GM21825 (cell line): ENCODE data around the gene TMX1.

ENCODE experiments used
- ATAC-seq: cut with Tn5 transposase; IDR thresholded peaks from one replicate; pipeline ENCODE4 v1.9.1; 2021; ENCODE audit warnings: mild to moderate bottlenecking, moderate library complexity; ENCODE audit not compliant: unreplicated experiment

Gene TMX1

DNA sequence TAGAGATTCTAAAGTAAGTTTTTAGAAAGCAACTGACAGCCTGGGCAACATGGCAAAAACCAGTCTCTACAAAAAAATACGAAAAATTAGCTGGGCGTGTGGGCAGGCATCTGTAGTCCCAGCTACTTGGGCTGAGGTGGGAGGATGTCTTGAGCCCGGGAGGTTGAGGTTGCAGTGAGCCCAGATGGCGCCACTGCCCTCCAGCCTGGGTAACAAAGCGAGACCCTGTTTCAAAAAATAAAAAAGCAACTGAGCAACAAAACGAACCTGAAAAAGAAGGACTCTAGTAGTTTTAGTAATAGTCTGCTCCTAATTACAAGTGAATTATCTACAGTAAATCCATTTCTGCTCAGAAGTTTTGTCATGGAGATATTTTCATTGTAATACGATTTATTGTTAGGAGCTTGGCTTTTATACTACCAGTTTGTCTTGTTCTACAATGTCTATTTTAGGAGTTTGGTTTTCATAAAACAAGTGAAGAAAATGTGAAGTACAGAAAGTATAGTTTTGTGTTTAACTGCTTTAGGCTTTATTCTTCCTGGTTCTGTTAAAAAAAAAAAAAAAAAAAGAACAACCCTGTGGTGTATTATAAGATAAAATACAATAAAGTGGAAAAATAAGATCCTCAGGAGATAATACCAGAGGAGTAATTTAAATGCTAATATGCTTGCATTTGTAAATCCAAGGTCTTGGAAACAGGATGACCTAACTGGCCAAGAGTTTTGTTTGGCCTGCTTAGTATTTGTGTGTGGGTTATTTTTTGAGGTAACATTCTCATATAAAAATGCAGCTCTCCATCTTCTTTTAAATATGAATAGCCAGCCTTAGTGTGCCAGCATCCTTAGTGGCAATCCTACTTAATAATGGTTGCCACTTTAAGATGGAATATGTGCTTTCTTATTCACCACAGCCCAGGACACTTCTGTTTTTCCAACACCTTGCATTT lies 2.8 kb downstream of the TMX1 start:
- ATAC-seq, result no peak

DNA sequence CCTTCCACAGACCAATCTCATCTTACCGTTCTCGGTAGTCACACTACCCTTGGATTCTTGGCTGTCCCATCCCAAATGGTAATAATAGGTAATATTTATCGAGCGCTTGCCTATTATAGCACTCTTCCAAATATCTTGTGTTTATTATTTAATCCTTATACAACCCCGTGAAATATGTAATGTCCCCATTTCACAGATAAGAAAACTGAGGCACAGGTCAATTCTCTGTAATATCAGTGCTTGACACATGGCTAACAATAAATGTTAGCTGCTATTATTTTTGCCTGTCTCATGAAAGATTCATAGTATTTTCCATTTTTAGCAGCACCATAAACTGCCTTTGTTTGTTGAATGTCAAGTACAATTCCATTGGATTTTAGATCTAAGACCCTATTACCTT lies 4.5 kb downstream of the TMX1 start:
- ATAC-seq, result no peak

DNA sequence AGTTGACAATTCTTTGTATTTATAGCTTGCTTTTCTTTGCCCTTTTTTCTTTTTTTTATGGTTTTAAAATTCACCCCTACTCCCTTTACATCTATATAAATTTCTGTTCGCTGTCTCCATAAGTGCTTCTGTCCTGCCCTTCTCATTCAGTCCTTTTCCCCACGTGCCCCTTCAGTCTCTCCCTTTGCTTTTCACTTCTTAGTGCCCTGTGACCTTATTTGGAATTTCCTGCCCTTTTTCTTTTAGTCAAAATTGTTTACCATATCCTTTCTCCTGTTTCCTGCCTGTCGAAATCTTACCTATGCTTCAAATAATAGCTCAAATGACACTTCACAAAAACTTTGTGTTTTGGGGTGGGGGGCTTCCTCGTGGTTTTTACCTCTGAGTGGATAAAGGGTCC lies 6.0 kb downstream of the TMX1 start:
- ATAC-seq, result no peak

DNA sequence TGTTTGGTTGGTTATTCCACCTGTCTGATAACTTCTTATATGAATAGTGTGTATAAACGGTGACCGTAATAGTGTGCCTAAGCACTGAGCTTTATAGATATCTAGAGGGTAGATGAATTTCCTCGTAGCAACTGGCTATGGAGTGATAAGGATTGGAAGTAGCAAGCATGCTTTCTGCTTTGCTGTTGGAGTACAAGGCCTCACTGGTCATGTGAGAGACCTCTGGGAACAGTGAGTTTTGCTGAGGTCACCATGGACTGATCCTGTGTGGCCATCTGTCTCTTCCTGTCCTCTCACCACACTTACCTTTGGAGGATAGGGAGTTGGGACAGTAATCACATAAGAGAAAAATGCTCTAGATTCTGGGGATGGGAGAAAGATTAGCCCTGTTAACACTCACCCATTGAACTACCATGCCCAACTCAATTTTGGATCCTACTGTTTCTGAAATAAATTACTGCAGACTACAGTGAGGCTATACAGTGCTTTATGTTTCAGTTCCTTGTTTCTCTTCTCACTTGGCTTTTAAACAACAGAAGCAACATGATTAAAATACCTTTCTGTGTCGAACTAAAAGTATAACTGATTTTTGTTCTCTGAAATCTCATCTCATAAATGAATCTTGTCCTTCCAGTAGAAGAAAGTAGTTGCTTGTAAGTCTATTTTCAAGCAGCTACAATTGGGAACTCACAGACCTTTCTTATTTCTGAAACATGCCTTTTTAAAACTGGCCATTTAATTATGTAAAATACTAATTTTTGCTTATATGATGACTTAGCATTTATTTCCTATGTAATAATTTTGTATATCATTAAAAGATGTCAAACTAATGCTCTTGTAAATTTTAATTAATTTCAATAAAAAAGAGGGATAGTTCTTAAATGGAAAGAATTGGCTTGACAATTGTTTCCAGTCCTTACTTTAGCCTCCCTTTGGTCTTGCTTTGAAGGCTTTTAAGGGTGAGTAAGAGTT lies 8.3 kb downstream of the TMX1 start:
- ATAC-seq, result peak; percentile 84

DNA sequence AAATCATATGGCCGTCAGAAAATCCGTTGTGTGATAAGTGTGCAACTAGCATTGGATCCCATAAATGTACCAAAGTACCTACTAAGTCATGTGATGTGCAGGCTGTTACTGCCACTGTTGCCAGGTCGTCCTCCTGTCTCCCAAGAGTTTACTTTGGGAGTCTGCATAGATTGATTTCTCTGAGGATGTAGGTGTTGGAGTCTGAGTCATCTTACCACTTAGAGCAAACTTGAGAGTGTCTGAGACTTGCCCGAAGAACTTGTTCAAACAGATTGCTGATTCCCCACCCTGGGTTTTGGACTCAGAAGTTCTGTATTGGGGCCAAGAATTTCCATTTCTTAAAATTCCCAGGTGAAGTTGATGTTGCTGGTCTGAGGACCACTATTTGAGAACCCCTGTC lies 11.4 kb downstream of the TMX1 start:
- ATAC-seq, result no peak

DNA sequence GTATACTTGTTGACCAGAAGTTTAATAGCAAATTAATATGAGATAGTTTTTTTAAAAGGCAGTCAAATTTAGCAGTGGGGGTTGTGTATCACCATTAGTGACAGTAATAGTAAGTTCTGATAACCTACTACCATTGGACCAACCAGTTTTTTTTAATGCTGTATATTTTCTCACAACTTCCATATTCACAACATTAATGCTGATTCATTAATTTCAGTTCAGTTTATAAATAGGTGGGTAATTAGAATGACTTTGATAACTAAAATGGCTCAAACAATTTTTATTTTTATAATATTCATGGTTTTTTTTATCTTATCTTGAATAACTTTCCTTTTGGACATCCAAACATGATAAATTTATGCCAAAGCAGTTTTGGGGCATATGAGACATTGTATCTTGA lies 13.8 kb downstream of the TMX1 start:
- ATAC-seq, result no peak

DNA sequence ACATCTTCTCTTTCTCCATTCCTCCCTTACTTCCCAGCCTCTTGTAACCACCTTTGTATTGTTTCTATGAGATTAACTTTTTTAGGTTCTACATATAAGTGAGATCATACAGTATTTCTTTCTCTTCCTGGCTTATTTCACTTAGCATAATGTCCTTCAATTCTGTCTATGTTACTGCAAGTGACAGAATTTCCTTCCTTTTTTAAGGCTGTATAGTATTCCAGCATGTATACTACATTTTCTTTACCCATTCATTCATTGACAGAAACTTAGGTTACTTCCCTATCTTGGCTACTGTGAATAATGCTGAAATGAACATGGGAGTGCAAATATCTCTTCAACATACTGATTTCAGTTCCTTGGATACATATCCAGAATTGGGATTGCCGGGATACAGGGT lies 18.2 kb downstream of the TMX1 start:
- ATAC-seq, result no peak

DNA sequence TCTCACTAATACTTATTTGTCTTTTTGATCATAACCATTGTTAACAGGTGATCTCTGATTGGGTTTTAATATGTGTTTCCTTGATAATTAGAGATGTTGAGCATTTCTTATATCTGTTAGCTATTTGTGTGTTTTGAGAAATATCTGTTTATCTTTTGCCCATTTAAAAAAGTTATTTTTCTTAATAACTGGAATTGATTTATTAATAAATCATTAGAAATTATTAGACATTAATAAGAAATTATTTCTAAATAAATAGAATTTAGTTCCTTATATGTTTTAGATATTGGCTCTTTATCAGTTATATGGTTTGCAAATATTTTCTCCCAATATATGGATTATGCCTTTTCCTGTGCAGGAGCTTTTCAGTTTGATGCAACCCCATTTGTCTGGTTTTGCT lies 18.7 kb downstream of the TMX1 start:
- no peak for ATAC-seq

DNA sequence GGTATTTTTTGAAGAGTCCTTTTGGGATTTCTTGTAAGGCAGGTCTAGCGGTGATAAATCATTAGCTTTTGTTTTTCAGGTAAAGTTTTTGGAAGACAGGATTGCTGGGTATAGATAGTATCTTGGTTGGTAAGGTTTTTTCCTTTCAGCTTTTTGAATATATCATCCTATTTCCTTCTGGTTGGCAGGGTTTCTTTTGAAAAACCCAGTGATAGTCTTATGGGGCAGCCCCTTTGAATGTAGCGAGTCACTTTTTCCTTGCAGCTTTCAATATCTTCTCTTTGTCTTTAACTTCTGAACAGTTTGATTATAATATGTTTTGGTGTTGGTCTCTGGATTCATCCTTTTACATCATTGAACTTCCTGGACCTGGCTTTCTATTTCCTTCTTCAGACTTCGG lies 20.2 kb downstream of the TMX1 start:
- no peak for ATAC-seq

DNA sequence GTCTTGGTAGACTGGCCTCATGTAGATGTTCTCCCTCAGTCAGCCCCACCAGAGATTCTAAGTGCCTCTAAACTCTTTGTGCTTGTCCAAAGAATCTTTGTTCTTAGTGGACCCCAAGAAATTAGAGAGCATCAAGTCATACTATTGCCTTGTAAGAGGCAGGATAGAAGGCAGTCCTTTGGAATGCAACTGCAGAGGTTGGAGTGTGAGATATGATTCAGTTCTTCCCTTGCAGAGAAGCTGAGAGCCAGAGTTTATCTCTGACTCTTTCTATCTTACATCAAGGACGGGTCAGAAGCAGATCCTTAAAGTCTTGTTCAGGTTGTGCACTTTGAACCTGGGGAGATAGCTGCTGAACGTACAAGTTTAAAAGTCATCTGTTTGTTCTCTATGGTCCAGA lies 21.1 kb downstream of the TMX1 start:
- no peak for ATAC-seq

DNA sequence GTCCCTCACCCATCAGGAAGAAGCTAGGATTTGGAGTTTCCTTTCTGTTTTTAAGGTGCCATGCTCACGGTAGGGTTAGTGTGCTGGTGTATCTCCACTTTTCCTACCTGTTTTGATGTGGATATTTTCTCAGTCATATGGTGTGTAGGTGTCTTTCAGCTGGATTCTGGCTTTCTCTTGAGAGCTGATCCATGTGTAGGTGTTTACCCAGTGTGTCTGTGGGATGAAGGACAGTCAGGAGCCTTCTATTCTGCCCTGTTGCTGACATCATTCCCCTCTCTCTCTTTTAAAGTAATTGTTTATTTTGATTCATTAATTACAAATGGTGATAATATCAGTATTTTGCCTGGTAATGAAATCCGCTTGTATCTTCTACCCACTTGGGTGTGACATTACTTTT lies 22.8 kb downstream of the TMX1 start:
- no peak for ATAC-seq

DNA sequence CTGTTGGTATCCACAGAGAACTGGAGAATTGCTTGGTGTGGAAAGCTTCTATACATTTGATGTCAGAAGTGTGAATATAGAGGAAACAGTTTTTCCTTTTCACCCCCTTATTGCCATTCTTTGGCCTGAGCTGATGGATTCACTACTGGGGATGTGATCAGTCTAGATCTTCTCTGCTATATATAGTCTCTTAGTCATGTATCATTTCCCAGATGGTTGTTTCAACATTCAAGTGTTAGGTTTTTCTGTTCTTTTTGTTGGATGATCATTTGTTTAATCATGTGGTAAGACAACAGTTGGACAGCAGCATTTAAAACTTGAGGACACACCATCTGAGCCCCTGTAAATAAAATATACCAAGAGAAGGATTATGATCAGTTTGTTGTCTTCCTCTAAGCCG lies 29.6 kb downstream of the TMX1 start:
- no peak for ATAC-seq

DNA sequence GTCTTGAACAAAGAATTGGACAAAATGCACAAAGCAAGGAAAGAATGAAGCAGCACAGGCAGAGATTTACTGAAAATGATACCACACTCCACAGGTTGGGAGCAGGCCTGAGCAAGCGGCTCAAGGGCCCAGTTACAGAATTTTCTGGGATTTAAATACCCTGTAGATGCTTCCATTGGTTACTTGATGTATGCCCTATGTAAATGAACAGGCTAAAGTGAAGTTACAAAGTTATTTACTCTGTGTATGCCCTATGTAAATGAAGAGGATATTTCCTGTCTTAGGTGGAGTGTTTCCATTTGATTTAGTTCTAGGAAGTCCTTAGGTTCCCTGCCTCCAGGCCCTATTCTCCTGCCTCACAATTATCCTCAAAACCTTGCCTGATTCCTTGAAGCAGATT lies 36.6 kb downstream of the TMX1 start:
- no peak for ATAC-seq

DNA sequence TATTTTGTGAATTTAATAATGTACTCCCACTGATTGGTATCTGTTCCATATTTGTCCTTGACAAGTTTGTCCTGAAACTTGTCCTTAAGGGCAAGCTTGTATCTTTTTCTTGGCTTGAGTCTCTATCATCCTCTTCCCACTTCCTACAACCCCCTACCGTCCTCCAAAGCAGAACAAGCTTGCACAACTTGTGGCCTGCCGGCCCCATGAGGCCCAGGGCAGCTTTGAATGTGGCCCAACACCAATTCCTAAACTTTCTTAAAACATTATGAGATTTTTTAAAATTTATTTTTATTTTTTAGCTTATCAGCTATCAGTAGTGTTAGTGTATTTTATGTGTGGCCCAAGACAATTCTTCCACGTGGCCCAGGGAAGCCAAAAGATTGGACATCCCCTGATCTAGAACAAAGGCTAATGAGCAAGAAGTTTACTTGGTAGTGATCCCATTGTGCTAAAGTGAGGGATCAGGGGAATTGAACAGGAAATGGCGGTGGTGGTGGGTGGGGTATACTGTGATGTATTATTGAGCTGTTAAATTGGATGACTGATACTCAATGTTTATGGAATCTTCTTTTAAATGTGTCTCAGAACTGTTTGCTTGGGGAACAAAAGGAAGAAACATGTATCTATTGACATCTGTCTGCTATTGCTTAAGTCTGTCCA lies 37.8 kb downstream of the TMX1 start:
- no peak for ATAC-seq

DNA sequence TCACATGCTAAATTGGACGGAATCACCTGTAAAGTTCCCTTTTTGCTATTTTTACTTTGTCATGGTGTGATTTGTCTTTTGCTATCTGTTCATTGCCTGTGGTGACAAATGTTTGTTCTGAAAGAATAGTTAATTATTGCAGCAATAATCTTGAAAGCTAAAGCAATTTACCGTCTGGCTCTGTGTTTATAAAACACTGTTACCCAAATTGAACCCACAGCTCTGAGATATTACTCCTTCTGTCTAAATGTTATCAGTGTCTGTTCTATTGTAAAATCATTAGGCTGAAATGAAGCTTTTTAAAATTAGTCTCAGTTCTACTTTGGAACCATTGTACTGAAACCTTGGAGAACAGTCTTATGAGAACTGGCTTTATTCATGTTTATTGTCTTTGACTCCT lies 42.5 kb downstream of the TMX1 start:
- ATAC-seq, result no peak

DNA sequence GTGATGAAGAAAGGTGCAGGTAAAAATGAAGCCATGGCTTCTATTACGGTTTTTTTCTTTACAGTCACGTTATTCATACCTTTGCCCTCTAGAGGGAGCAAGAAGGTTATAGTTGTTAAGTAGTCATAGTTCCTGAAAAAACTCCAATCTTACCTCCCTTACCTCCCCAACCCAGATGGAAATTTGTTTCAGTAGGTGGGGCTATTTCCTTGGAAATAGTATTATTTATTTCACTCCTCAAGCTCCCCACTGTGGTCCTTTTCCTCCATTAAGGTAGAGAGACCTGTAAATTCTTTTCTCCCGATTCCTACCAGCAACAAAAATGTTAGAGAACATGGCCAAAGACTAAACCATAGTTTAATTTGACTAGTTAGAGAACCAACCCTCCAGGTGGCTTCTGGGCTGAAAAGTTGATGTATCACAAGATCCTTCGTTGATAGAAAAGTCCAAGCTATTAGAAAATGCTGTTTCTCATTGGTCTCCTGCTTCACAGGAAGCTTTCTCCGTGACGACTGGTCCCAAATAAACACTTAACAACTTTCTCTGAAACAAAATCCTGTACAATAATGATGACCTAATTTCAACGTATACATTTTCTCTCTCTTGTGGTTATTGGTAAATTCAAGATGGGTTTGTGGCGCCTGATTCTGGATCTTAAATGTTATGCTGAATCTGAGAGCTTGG lies 43.5 kb downstream of the TMX1 start:
- no peak for ATAC-seq

DNA sequence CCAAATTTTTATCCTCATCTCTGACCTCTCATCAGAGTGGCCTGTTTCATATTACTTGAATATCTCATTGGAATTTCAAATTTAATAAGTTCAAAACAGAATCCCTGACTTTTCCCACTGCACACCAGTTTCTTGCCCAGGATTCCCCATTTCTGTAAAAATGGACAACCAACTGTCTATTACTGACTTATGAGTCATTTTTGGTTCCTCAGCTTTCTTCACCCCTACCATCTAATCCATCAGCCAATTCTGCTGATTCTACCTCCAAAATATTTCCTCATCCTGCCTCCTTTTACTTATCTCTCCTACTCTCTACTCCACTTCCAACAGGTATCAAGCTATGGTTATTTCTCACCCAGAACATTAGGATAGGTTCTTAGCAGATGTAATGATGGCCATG lies 44.2 kb downstream of the TMX1 start:
- no peak for ATAC-seq

DNA sequence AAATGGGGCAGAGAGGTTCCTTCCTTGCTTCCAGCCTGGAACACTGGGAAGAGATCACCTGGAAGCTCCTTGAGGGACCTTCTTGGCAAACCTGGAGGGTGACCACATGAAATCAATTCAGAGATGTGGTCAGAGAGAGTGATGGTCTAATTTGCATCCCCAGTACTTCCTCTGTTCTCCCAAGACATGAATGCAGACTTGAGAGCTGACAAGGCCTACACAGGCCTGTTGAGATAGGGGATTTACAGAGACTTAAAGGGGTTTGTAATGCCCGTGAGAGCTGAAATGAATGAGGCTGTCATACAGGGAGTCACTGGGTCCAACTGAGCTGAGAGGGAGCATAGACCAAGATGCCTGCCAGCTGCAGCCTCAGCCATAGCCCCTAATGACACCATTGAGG lies 45.1 kb downstream of the TMX1 start:
- ATAC-seq, result peak; percentile 68

DNA sequence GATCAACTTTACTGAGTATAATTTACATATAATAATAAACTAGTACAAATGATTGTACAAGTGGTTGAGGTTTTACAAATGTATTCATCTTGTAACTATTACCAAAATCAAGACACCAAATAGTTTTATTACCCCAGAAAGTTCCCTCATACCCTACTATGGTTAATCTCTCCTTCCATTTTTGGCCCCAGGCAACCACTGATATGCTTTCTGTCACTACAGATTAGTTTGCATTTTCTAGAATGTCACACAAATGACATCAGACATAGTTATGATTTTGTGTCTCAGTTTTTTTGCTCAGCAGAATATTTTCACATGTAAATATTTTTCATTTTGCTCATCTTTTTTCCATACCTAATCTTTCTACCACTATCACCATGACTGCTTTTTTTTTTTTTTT lies 49.1 kb downstream of the TMX1 start:
- ATAC-seq, result no peak

DNA sequence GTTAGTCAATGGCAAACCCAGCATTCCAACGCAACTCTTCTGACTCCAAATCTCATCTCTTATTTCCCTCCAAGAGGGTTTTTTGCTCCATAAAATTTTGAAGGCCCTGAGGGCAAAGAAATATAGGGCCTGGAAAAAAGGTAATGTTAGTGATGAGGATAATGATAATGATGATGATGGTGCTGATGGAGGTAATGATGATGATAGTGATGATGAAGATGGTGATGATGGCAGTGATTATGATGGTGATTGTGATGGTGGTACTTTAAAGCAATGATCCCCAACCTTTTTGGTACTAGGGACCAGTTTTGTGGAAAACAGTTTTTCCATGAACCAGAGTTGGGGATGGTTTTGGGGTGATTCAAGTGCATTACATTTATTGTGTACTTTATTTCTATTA lies 50.1 kb downstream of the TMX1 start:
- ATAC-seq, result no peak

DNA sequence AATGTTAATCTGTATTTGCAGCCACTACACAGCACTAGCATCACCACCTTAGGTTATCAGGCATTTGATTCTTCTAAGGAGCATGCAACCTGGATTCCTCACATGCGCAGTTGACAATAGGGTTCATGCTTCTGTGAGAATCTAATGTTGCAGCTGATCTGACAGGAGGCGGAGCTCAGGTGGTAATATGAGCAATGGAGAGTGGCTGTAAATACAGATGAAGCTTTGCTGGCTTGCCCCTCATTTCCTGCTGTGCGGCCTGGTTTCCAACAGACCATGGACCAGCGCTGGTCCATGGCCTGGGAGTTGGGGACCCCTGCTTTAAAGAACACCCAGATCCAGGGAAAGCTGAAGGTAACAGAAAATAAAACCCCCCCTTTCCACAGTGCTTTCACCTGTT lies 51.0 kb downstream of the TMX1 start:
- ATAC-seq, result no peak
